Hepatocyte (in vitro differentiated cells): ENCODE results near the gene MYL11. TPM values are rescaled to one million over a fixed set of nuclear protein-coding genes. Genes with fewer than 3 reads are reported as not detected.
"Not testable (repeated sequence)": the region's sequence is repeated elsewhere in the genome, so short reads cannot be mapped to it uniquely, and the experiment has no call there.

Source experiments
- DNase-seq: peaks from one replicate; pipeline ENCODE4 v3.0.0-alpha.2; 2016; ENCODE audit warnings: low spot score
- H2AFZ ChIP-seq: fragments of 200-600 bp; sonication (generic); 2 replicates; pipeline ENCODE4 v1.6.0; 2016; ENCODE audit warnings: antibody characterized with exemption, mild to moderate bottlenecking
- H3K27ac ChIP-seq: fragments of 200-600 bp; sonication (generic); 2 replicates; pipeline ENCODE4 v1.5.1; 2016; ENCODE audit warnings: mild to moderate bottlenecking
- H3K27me3 ChIP-seq: fragments of 200-600 bp; sonication (generic); 2 replicates; pipeline ENCODE4 v1.6.1; 2016
- H3K36me3 ChIP-seq: fragments of 200-600 bp; sonication (generic); replicated peaks from 2 replicates; pipeline ENCODE4 v1.5.1; 2016; ENCODE audit warnings: low read depth; ENCODE audit not compliant: insufficient read depth
- H3K4me1 ChIP-seq: fragments of 200-600 bp; sonication (generic); 2 replicates; pipeline ENCODE4 v1.5.1; 2016; ENCODE audit warnings: mild to moderate bottlenecking, moderate library complexity; ENCODE audit not compliant: insufficient read depth
- H3K4me2 ChIP-seq: fragments of 200-600 bp; sonication (generic); 2 replicates; pipeline ENCODE4 v1.6.0; 2016
- H3K4me3 ChIP-seq: fragments of 200-600 bp; sonication (generic); 2 replicates; pipeline ENCODE4 v1.5.1; 2016; ENCODE audit warnings: mild to moderate bottlenecking
- H3K79me2 ChIP-seq: fragments of 200-600 bp; sonication (generic); 2 replicates; pipeline ENCODE4 v1.6.0; 2017; ENCODE audit warnings: mild to moderate bottlenecking
- H3K9me2 ChIP-seq: fragments of 200-600 bp; sonication (generic); replicated peaks from 2 replicates; pipeline ENCODE4 v1.6.0; 2017; ENCODE audit warnings: mild to moderate bottlenecking; ENCODE audit not compliant: insufficient read depth
- H3K9me3 ChIP-seq: fragments of 200-600 bp; sonication (generic); 2 replicates; pipeline ENCODE4 v1.5.1; 2016; ENCODE audit warnings: low read depth, mild to moderate bottlenecking
- H4K20me1 ChIP-seq: fragments of 200-600 bp; sonication (generic); 2 replicates; pipeline ENCODE4 v1.6.0; 2016; ENCODE audit warnings: mild to moderate bottlenecking; ENCODE audit not compliant: insufficient read depth, poor library complexity, severe bottlenecking
- CTCF ChIP-seq: fragments of 200-600 bp; sonication (generic); IDR thresholded peaks from 2 replicates; pipeline ENCODE4 v1.5.1; 2016; ENCODE audit warnings: antibody characterized with exemption, mild to moderate bottlenecking; ENCODE audit not compliant: poor library complexity
- EZH2 ChIP-seq: fragments of 200-600 bp; sonication (generic); IDR thresholded peaks from 2 replicates; pipeline ENCODE4 v1.6.1; 2016; ENCODE audit warnings: antibody characterized with exemption, mild to moderate bottlenecking, borderline replicate concordance
- EZH2phosphoT487 ChIP-seq: fragments of 200-600 bp; sonication (generic); IDR thresholded peaks from one replicate; pipeline ENCODE4 v1.6.1; 2018; ENCODE audit warnings: antibody characterized with exemption, mild to moderate bottlenecking, low read depth, moderate library complexity; ENCODE audit not compliant: unreplicated experiment, severe bottlenecking
- WGBS: methylation state at CpG from one replicate; pipeline ENCODE4 v1.1.6; 2016; ENCODE audit warnings: low lambda C conversion rate; ENCODE audit errors: missing lambda C conversion rate; 5-methylcytosine and 5-hydroxymethylcytosine counted together
- polyA plus RNA-seq: library from polyadenylated mRNA; unstranded; fragments of >200 nt; fragmentation: Nextera tagmentation; extraction: Ambion mirVana; gene quantifications from 2 replicates; pipeline ENCODE4 v1.2.1, GENCODE V29; 2016
- total RNA-seq: library from RNA; depleted of rRNA; stranded (reverse); fragments of >200 nt; gene quantifications from 2 replicates; pipeline ENCODE4 v1.2.3, GENCODE V29; 2014

Gene MYL11
- total and polyA plus RNA-seq, 2 experiments from 2014 or later: 2.2 to 4.0 TPM

- no peaks in the 10 kb centered on the region for H4K20me1 ChIP-seq
- WGBS: 96% methylated on average over 13 of the region's 13 CpGs
- no peak overlapping the region for H3K4me2 ChIP-seq
- TF ChIP-seq CTCF (no peak), EZH2phosphoT487 (no peak), EZH2 (no peak)
- H2AFZ ChIP-seq: no peak overlapping the region
- DNase-seq: no peak
- no peaks in the 10 kb centered on the region for H3K9me2 ChIP-seq
- H3K4me1 ChIP-seq: peaks cover 5% of the 10 kb centered on the region
- no peaks in the 10 kb centered on the region for H3K27me3 ChIP-seq
- H3K4me3 ChIP-seq: no peak overlapping the region
- no peak overlapping the region for H3K27ac ChIP-seq
- H3K36me3 ChIP-seq: no peaks in the 10 kb centered on the region
- H3K9me3 ChIP-seq: no peaks in the 10 kb centered on the region
- no peaks in the 10 kb centered on the region for H3K79me2 ChIP-seq
Observed at GRCh38 chr16:30340621-30341020, 34.0 kb upstream of the MYL11 start.

- H3K9me2 ChIP-seq, H3K36me3 ChIP-seq, H3K4me3 ChIP-seq, H2AFZ ChIP-seq, H3K79me2 ChIP-seq, H4K20me1 ChIP-seq, DNase-seq, H3K27ac ChIP-seq, H3K9me3 ChIP-seq, H3K4me2 ChIP-seq, H3K4me1 ChIP-seq, H3K27me3 ChIP-seq: not testable (repeated sequence)
- WGBS: 96% methylated on average over 8 of the region's 8 CpGs
Observed at GRCh38 chr16:30341971-30342370, 32.6 kb upstream of the MYL11 start.

GRCh38 chr16:30342751-30343490 is 31.7 kb upstream of the MYL11 start:
- H3K27ac ChIP-seq: no peak overlapping the region
- no peaks in the 10 kb centered on the region for H4K20me1 ChIP-seq
- H3K36me3 ChIP-seq: no peaks in the 10 kb centered on the region
- H3K79me2 ChIP-seq: no peaks in the 10 kb centered on the region
- no peaks in the 10 kb centered on the region for H3K27me3 ChIP-seq
- H3K4me2 ChIP-seq: no peak overlapping the region
- H3K4me1 ChIP-seq: no peaks in the 10 kb centered on the region
- no peak overlapping the region for H2AFZ ChIP-seq
- no peaks in the 10 kb centered on the region for H3K9me2 ChIP-seq
- TF ChIP-seq CTCF (no peak), EZH2phosphoT487 (no peak), EZH2 (no peak)
- H3K9me3 ChIP-seq: no peaks in the 10 kb centered on the region
- WGBS: 96% methylated on average over 32 of the region's 32 CpGs
- DNase-seq: no peak
- no peak overlapping the region for H3K4me3 ChIP-seq

GRCh38 chr16:30343491-30343820 is 31.1 kb upstream of the MYL11 start:
- not testable (repeated sequence) for H3K4me3 ChIP-seq

More at GRCh38 chr16:30343491-30343820, 31.1 kb upstream of the MYL11 start:
- not testable (repeated sequence) for H3K4me2 ChIP-seq, DNase-seq, H3K9me2 ChIP-seq, H3K79me2 ChIP-seq, H3K4me1 ChIP-seq, H4K20me1 ChIP-seq, H3K27ac ChIP-seq, H2AFZ ChIP-seq, H3K9me3 ChIP-seq, H3K36me3 ChIP-seq, H3K27me3 ChIP-seq
- WGBS: 93% methylated on average over 11 of the region's 11 CpGs
